Measurements from ENCODE around the gene HLF. TPM values are rescaled to one million over a fixed set of nuclear protein-coding genes. Genes with fewer than 3 reads are reported as not detected.

Gene HLF
- polyA plus RNA-seq, 1 experiment: not detected

- H3K27me3 ChIP-seq (ENCODE audit: control insufficient read depth, insufficient read depth, low read length): peaks cover 4% of the 10 kb centered on the region
- H3K4me3 ChIP-seq (ENCODE audit: low read depth, low read length): no peak overlapping the region
- TF ChIP-seq CTCF (IDR thresholded peaks at IDR 0.05; ENCODE audit: low read depth, low read length): no peak
- POLR2A ChIA-PET: no interaction called here
- DNase-seq (ENCODE audit: low read depth, low spot score): no peak
- H3K9me3 ChIP-seq (ENCODE audit: control insufficient read depth, insufficient read depth, low read length): no peaks in the 10 kb centered on the region
- CTCF ChIA-PET: interaction anchor here (1.0 to 2.0 kb wide), 3 partner anchors 53 to 311 kb away, joined by 4 to 8 read pairs (median 7); no protein-coding TSS in a partner anchor
- no peak overlapping the region for H3K27ac ChIP-seq (ENCODE audit: low read depth, low read length)
These were observed 39.6 kb downstream of the HLF start for GRCh38 chr17:55304171-55304859.

GRCh38 chr17:55305321-55306087 lies 40.7 kb downstream of the HLF start:
- no peaks in the 10 kb centered on the region for H3K9me3 ChIP-seq (ENCODE audit: control insufficient read depth, insufficient read depth, low read length)
- CTCF ChIA-PET: no interaction called here
- H3K27ac ChIP-seq (ENCODE audit: low read depth, low read length): no peak overlapping the region
- DNase-seq (ENCODE audit: low read depth, low spot score): no peak
- TF ChIP-seq CTCF (IDR thresholded peaks at IDR 0.05; ENCODE audit: low read depth, low read length): no peak
- peaks cover 4% of the 10 kb centered on the region for H3K27me3 ChIP-seq (ENCODE audit: control insufficient read depth, insufficient read depth, low read length)
- POLR2A ChIA-PET: no interaction called here
- no peak overlapping the region for H3K4me3 ChIP-seq (ENCODE audit: low read depth, low read length)

GRCh38 chr17:55307879-55308278 lies 43.1 kb downstream of the HLF start:
- no peak for DNase-seq (ENCODE audit: low read depth, low spot score)
- CTCF ChIA-PET: no interaction called here
- POLR2A ChIA-PET: no interaction called here
- no peak overlapping the region for H3K27ac ChIP-seq (ENCODE audit: low read depth, low read length)
- H3K27me3 ChIP-seq (ENCODE audit: control insufficient read depth, insufficient read depth, low read length): peaks cover 4% of the 10 kb centered on the region
- H3K4me3 ChIP-seq (ENCODE audit: low read depth, low read length): no peak overlapping the region
- no peak for TF ChIP-seq CTCF (IDR thresholded peaks at IDR 0.05; ENCODE audit: low read depth, low read length)
- no peaks in the 10 kb centered on the region for H3K9me3 ChIP-seq (ENCODE audit: control insufficient read depth, insufficient read depth, low read length)

GRCh38 chr17:55308613-55309391 lies 44.0 kb downstream of the HLF start:
- CTCF ChIA-PET: interaction anchor here (1.7 kb wide), 1 partner anchor 13 kb away, joined by 4 read pairs; no protein-coding TSS in a partner anchor
- H3K4me3 ChIP-seq (ENCODE audit: low read depth, low read length): no peak overlapping the region
- TF ChIP-seq CTCF (IDR thresholded peaks at IDR 0.05; ENCODE audit: low read depth, low read length): no peak
- DNase-seq (ENCODE audit: low read depth, low spot score): no peak
- H3K27ac ChIP-seq (ENCODE audit: low read depth, low read length): no peak overlapping the region
- H3K27me3 ChIP-seq (ENCODE audit: control insufficient read depth, insufficient read depth, low read length): peaks cover 4% of the 10 kb centered on the region
- no peaks in the 10 kb centered on the region for H3K9me3 ChIP-seq (ENCODE audit: control insufficient read depth, insufficient read depth, low read length)
- POLR2A ChIA-PET: no interaction called here

Measured in AG04450 (cell line).